Activated T-helper 1 cell treated with Interleukin-2 at 50 U/mL for 16 hours (primary cell): ENCODE data around the gene BATF.

Source experiments
- DNase-seq: peaks from one replicate; pipeline ENCODE4 v3.0.0-alpha.2; 2020; ENCODE audit warnings: low read depth

BATF gene

DNA sequence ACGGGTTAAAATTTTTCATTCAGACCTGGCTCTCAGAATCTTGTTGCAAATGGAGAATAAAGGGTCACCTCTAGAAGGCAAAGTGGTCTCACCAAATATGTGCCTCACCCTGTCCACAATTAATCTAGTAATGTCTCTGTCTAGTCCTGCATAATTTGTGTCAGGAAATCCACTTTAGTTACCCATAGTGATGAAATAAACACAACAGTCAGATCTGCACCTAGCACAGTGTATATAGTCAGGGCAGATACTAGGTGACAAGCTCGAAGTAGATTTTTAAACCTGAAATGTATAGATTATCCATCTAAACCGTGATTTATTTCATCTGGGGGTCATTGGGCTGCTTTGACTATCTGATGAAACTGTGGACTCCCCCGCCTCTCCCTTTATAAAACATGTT, 40.2 kb downstream of the BATF start:
- no peak for DNase-seq

DNA sequence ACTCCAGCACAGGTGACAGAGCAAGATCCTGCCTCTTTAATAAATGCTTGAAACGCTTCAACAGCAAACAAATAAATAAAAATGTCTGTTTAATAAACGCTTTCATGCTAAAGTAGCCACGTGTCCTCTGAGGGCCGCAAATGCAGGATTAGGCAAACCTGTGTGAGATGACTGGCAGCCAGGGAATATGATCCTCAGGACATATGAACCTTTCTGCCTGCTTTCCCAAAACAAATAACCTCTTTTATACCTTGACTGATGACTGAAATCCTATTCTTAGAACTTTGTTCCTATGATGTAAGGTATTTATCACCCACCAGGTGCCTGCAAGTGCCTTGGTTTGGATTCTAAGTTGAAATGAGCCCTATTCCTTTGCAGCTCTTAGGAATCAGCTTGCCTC, 41.7 kb downstream of the BATF start:
- DNase-seq: no peak

DNA sequence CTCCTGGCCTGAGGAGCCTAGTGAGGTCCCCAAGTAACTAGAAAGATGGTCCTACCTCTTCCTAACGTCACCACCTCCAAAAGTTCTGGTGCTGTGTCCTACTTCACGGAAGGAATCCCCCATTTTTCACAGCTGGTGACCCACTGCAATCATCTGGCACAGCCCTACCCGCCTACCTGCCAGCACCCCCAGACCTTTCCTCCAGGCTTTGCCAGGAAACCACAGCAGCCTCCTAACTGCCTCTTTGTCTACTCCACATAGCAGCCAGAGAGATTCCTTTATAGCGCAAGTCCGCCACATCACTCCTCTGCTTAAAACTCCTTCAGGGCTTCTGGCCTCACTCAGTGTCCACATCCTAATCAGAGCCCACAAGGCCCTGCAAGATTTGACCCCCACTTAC, 42.8 kb downstream of the BATF start:
- no peak for DNase-seq

DNA sequence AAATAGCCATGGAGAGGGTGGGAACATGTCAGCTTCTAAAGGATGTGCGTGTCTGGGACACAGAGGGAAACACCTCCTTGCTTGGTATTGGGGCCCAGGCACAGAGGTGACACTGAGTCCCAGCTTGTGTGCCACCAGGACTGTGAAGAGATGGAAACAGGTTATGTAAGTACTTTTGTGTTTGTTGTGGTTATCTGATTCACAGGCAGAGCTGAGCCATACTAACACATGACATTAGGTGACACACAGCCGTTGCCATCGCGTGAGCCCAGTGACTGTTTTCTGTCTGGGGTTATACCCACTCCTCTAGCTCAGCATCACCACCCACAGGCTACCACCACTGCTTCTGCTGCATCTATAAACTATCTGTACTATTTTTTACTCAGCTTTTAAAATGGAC, 44.1 kb downstream of the BATF start:
- DNase-seq: peak; percentile 52

DNA sequence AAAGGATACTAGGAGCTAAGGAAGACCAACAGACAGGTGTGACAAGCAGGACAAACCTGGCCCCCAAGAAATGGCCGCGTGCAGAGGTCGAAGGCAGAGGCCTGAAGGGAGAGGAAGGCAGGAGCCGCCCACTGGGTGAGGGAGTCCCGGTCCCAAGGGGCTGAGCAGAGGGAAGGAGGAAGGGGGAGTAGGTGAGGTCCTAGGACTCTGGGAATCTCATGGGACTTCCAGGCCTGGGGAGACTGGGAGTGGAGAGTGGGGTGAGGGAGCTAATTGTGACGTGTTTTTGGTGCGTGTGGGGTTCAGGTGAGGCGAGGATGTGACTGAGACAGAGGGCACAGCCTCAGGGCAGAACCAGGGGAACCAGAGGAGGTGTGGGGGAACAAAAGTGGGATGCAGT, 44.5 kb downstream of the BATF start:
- no peak for DNase-seq

DNA sequence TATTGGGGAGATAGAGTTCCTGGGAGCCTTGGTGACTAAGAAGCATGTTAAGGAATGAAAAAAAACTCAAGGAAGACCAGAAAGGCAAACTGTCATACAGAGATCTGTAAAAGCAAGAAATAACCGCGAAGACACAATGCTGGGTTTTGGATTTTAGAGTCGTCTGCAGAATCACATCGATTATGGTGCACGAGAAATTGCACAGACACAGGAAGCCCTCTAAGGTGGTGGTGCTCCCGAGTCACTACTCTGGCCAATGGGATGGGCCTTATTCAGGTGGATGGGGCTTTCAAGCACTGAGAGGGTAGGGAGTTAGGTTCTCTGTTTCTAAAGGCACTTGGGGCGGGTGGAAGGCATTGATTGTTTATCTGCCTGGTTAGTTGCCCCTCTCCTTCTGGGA, 45.9 kb downstream of the BATF start:
- DNase-seq: no peak

DNA sequence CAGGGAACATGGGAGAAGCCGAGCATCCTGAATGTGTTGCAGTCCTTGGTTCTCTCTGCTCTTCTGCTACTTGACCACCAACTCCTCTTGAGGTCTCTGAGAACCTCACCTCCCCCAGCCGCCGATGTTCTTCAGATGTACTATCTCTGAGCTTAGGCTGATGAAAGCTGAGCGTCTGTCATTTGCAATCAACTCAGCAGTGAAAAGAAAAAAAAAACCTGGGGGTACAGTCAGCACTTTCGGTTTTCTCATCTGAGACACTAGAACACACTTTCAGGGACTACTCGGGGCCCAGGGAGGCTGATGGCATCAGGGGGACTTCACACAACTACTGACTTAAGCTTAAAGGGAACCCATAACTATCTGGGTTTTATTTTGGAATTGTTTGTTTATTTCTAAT, 46.5 kb downstream of the BATF start:
- DNase-seq: no peak

DNA sequence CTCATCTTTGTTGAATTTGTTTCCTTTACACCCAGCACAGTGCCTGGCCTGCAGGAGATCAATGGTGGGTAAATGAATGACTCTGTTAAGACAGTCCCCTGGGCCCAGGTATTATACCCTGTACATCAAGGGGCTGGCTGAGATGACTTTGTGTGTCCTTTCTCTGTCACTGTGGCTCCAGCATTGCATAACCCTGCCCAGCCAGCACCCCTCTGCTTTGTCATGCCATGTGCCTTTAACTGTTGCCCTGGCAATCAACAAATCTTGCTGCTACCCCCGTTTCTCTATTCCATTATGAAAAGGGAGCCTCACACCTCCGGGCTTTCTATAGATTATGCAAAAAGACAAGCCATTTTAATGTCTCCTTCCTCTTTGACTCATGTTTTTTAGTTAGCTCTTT, 48.5 kb downstream of the BATF start:
- DNase-seq: no peak

DNA sequence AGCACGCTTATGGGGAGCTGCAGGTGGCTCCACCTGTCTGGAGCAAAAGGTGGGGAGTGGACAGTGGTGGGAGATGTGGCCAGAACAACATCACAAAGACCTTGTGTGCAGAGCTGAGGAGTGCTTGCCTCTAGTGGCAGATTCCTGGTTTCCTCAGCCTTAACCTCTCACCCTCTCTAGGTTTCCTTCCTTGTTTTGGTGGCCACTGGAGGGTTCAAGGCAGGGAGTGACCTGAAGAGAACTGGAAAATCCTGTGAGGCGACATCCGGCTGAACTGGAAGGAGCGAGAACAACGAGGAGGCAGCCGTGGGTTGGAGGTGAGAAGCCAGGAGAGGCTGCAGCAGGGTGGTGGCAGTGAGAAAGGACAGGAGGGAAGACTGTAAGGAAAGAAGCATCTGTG, 49.8 kb downstream of the BATF start:
- no peak for DNase-seq

DNA sequence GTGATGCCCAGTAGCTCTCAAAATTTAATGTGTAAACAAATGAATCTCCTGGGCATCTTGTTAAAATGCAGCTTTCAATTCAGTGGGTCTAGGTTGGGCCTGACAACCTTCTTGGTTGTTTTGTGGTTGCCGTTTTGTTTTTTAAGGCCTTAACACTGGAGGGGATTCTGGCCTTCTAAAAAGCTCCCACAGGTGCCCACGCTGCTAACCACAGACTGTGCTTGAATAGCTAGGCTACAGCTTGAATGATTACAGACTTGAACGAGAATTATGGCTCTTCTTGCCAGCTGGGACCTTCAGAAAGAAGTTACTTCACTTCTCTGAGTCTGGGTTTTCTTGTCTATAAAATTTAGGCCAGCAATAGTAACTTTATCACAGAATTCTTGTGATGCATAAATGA, 54.8 kb downstream of the BATF start:
- DNase-seq: no peak

DNA sequence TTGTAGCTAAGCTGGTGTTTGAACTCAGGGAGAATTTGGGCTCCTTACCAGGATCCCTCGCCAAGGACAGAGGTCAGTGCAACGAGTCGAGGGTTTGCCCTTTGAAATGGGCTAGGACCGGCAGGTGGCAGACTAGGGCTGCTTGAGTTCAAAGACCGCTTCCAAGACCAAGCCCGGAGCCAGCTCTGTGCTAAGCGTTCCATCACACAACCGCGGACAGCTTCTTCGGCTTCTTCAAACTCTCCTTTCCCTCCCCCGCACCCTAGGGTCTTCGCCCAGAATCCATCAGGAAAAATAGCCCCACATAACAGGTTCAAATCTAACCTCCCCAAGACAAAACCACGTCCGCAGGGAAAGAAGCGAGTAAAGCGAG, 55.4 kb downstream of the BATF start:
- peak; percentile 53 for DNase-seq

DNA sequence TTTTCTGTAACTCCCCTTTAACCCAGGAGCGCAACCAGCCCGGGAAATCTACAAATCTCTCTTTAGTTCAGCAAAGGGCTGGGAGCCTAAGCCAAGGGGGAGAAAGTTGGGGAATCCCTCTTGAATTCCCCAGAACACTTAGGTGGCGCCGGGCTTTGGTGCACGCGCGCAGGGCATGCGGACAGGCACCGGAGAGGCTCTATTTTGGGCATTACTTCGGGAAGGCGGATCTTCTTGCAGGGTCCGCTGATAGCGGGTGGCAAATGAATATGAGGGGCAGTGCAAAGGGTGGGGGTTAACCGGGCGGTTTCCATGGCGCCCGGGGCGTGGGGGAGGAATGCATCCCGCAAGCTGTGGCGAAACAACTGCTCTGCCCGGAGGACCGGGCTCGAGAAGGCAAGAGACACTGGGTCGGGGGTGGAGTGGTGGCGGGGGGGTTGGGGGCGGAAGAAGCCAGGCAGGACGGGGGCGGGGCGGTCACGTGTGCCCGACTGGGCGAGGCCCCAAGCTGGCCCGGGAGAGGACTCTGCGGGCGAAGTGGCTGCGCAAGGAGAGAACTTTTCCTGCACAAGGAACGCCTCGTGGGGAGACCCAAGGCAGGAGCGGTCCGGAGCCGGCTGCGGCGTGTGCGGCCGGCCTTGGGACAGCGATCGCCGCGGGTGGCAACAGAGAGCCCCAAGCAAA, 56.0 kb downstream of the BATF start, which contains the start of gene FLVCR2:
TSS of gene FLVCR2 (plus strand) at position 519 of the 684 bp plus-strand sequence. CDS start 353 bp downstream, outside the sequence.
- DNase-seq: peak; percentile 40

DNA sequence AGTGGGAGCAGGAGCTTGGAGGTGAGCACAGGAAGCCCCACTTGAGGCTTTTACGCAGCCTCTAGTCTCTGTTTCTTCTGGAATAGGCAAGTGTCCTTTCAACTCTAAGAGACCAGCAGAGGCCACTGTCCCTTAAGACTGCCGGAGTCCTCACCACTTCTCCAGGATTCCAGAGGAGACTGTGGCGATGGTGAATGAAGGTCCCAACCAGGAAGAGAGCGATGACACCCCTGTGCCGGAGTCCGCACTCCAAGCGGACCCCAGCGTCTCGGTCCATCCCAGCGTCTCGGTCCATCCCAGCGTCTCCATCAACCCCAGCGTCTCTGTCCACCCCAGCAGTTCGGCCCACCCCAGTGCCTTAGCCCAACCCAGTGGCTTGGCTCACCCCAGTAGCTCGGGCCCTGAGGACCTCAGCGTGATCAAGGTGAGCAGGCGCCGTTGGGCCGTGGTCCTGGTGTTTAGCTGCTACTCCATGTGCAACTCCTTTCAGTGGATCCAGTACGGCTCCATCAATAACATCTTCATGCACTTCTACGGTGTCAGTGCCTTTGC, 56.6 kb downstream of the BATF start:
- DNase-seq: no peak

DNA sequence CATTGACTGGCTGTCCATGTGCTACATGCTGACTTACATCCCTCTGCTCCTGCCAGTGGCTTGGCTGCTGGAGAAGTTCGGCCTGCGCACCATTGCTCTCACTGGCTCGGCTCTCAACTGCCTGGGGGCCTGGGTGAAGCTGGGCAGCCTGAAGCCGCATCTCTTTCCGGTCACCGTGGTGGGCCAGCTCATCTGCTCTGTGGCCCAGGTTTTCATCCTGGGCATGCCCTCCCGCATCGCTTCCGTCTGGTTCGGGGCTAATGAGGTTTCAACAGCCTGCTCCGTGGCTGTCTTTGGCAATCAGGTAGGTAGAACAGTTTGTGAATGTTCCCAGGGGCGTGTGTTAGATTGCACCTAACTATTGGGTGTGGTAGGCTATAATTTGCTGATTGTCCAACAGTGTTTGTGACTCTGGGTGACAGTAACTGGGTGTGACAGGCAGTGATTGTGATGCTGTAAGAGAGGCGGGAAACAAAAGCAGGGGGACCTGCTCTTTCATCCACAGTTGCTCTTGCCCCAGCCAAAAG, 57.1 kb downstream of the BATF start:
- no peak for DNase-seq

DNA sequence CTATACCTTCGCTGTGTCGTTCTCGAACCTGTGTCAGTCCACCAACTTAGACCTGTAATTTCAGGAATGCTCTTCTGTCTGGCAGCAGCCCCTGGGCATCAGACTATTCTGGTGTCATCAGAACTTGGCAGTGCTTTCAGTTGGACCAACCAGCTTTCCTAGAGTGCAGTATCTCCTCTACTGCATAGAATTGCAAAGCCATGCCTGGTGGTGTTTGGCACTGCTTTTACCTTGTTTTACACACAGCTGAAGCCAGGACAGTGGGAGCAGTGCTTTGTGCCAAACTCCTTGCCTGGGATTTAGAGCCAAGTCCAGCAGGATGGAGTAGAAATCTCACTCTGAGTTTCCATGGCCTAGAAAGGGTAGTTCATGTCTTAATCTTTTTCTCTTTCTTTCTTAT, 57.6 kb downstream of the BATF start:
- DNase-seq: no peak

DNA sequence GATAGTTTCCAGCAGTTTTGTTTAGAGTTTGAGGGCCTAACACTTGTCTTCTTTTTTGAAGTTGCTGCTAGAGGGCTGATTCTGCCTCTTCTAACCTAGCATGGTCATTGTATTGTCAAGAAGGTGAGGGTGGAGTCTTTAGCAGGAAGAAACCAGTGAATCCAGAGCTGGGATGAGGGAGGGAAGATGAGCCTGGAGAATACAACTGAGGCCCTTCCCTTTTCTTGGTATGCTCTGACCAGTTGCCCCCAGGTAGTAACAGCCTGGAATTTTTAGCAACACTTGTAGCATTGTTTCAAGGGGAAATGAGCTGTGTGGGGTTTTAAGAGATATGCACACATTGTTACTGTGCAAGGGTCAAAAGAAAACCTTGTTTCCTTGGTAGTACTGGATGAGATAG, 65.1 kb downstream of the BATF start:
- no peak for DNase-seq

DNA sequence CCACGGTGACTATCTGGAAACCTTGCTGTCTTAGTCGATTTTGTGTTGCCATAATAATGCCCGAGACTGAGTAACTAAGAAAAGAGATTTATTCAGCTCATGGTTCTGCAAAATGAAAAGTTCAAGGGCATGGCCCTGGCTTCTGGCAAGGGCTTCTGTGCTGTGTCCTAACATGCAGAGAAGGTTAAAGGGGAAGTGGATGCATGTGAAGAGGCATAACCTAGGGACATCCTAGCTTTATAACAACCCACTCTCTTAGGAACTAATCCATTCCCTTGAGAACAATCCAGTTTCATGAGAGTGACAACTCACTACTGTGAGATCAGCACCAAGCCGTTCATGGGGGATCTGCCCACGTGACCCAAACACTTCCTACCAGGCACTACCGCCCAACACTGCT, 67.7 kb downstream of the BATF start:
- DNase-seq: no peak

DNA sequence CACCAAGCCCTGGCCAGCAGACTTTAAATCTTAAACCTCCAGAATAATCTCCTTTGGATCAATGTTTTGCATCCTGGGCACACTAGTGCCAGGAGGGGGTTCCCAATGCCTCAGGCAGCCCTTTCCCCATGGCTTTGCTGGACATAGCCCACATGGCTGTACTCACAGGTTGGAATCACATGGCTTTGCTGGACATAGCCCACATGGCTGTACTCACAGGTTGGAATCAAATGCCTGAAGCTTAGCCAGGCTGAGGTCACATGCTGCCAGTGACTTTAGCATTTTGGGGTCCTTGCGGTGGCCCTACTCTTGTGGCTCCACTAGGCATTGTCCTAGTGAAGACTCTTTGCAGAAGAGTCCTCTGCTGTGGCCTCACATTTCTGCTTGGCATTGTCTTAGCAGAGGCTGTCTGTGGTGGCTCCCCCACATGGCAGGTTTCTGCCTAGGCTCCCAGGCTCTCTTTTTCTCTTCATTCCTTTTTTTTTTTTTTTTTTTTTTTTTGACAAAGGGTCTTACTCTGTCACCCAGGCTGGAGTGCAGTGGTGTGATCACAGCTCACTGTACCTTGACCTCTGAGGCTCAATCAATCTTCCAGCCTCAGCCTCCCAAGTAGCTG, 69.2 kb downstream of the BATF start:
- DNase-seq: no peak

DNA sequence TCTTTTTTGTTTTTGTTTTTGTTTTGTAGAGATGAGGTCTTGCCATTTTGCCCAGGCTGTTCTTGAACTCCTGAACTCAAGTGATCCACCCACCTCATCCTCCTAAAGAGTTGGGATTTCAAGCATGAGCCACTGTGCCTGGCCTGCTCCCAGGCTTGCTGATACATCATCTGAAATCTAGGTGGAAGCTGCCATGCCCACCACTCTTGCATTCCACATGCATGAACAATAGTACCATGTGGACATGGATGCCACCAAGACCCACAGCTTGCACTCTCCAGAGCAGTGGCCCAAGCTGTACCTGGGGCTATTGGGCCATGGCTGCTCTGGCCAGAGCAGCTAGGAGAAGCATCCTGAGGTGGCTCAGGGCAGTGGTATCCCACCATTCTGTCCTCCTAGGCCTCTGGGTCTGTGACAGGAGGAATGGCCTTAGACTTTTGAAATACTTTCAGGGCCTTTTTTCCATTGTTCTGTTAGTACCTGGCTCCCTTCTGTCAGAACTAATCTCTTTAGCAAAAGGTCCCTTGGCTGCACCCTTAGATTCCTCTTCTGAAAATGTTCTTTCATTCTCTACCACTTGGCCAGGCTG, 69.8 kb downstream of the BATF start:
- DNase-seq: no peak

DNA sequence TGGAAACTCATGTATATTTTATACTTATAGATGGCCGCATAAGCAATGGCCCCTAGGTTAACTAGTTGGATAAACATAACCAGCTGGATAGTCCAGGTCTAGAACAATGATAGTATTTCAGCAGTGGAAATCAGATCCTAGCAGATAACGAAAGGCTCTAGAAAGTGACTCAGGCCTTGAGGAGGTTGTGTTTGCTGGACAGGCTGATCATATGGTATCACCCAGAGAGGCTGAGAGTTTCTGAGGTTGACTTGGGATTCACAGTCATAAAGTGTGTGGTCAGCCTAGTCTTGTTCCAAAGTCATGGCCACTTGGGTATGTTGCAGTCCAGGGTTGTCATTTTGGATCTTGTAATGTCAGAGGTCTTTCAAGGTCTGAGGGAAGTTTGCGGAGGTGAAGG, 73.0 kb downstream of the BATF start:
- no peak for DNase-seq
